Suppressor macrophage (primary cell): ENCODE results near the gene PLXDC1.
"Not testable (repeated sequence)": the region's sequence is repeated elsewhere in the genome, so short reads cannot be mapped to it uniquely, and the experiment has no call there.

Experiments
- DNase-seq, 4 experiments: peaks; one replicate each; pipeline ENCODE4 v3.0.0-alpha.2; 2020 to 2022

Gene PLXDC1

GRCh38 chr17:39122991-39123390, 28.4 kb downstream of the PLXDC1 start:
- DNase-seq, result peak; percentile 51 to 81 (median 76)

- not testable (repeated sequence) for DNase-seq
Observed at GRCh38 chr17:39121919-39122318, 29.5 kb downstream of the PLXDC1 start.

- DNase-seq, result peak; percentile 81 to 94 (median 91)
Observed at GRCh38 chr17:39118674-39119419, 32.6 kb downstream of the PLXDC1 start.

GRCh38 chr17:39116224-39116623, 35.2 kb downstream of the PLXDC1 start:
- DNase-seq, result no peak

GRCh38 chr17:39115135-39115534, 36.3 kb downstream of the PLXDC1 start:
- DNase-seq, result peak in 1 of 4 experiments; percentile 27

GRCh38 chr17:39114723-39115122, 36.7 kb downstream of the PLXDC1 start:
- no peak for DNase-seq

- no peak for DNase-seq
Observed at GRCh38 chr17:39113871-39114270, 37.6 kb downstream of the PLXDC1 start.

GRCh38 chr17:39110435-39111136, 40.9 kb downstream of the PLXDC1 start:
- DNase-seq, result no peak

DNA sequence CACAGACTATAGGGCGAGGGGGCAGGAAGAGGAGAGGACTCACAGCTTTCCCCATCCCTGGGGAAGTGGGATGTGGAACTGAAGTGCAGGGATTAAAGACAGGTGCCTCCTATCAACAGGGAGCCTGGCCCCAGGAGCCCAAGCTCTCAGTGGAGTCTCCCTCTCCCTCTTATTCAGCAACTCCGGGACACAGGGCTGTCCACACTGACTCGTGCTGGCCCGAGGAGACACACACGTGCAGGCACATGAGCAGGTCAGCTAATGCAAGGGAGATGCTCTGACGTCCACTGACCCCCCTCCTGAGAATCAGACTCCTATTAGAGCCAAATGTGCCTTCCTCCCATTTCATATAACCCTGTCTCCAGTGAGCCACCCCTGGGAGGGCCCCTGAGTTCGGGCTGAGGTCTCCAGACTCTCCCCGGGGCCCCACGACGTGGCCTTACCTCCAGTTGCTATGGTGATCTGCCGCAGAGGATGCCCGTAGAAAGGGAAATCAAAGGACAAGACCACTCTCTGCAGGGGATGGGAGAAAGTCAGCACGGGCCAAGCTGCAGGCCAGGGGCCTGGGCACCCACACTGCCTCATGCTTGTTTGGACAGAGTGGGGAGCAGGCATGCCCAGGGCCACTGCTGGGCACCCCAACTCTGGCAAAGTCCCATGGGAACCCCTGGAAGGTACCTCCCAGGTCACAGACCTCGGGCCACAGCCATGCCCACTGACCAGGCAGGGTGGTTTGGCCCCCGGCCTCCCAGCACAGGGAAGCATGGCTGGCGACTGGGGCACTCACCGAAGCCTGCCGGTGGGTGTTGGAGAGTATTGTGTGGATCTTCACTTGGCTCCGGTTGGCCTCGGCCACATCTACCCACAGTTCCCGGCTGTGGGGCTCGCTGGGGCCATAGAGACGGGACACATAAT, 42.7 kb downstream of the PLXDC1 start:
- DNase-seq, result no peak

GRCh38 chr17:39107973-39108372, 43.5 kb downstream of the PLXDC1 start:
- DNase-seq, result no peak

GRCh38 chr17:39107155-39107554, 44.3 kb downstream of the PLXDC1 start:
- DNase-seq, result no peak

DNA sequence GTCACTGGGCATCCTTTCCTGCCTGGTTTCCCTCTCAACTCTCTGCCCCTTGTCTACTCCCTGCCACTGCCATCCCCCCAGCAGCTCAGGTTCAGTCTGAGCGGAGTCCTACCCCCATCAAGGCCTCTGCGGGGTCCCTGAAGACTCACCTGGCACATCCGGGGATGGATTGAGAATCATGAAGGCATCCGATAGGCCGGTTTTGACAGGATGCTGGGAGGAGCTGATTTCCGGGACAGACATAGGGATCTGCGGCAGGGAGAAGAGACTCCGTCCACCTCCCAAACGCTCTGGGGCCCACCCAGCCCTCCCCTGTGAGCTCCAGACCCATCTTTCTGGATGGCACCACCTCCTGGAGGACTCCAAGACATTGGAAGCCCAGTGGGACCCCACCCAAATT, 45.7 kb downstream of the PLXDC1 start:
- no peak for DNase-seq

- no peak for DNase-seq
Observed at GRCh38 chr17:39104657-39105056, 46.8 kb downstream of the PLXDC1 start.

DNA sequence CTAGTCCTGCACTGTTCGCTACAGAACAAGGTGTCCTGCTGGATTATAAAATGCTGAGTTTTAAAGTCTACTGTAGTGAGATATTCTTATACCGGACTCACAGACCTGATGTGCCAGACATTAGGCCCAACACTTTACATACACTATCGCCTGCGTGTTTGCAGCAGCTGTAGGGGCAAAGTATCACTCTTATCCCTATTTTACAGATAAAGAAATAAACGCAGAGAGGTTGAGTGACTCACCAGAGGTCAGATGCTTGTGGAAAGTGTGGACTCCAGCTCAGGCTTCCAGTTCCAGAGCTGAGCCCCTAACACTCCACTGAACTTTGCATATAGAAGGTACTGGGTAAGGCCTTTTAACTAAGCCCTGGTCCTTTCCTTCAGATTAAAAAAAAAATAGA, 47.4 kb downstream of the PLXDC1 start:
- DNase-seq, result no peak

GRCh38 chr17:39101091-39101490, 50.3 kb downstream of the PLXDC1 start:
- DNase-seq, result no peak

DNA sequence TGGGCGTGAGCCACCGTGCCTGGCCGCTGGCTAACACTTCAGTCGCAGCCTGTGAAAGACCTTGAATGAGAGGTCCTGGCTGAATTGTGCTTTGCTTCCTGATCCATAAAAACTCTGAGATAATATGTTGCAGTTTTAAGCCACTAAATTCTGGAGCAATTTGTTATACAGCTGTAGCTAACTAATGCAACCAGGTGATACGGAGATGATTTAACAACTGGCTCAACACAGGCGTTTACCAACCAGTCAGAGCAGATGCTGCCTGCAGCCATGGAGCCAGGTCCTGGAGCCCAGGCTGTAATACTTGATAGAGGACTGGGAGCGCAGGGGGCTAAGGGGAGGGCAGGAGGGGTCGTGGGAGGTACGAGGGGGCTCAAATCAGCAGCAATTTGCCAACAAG, 50.9 kb downstream of the PLXDC1 start:
- no peak for DNase-seq

DNA sequence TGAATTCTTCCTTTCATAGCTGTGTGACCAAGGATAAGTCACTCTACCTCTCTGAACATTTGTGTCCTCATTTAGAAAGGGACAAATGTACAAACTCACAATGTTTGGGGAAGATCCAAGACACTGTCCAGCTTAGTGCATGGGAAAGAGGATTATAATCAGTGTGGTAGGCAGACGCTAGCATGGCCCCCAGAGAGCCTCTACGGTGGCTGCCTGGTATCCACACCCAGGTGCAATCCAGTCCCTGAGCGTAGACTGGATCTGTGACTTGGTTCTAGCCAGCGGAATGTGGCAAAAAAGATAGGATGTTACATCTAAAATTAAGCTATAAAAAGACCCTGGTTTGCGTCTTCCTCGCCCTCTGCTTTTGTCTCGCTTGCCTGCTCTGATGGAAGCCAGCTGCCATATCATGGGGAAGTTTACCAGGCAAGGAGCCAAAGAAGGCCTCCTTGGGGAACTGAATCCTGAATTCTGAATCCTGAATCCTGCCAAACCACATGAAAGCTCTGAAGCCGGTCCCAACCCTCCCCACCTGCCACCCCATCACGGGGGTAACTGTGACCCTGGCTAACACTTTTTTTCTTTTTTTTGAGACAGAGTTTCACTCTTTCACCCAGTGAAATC, 51.7 kb downstream of the PLXDC1 start:
- peak in 3 of 4 experiments; percentile 40 to 58 (median 58) for DNase-seq

DNA sequence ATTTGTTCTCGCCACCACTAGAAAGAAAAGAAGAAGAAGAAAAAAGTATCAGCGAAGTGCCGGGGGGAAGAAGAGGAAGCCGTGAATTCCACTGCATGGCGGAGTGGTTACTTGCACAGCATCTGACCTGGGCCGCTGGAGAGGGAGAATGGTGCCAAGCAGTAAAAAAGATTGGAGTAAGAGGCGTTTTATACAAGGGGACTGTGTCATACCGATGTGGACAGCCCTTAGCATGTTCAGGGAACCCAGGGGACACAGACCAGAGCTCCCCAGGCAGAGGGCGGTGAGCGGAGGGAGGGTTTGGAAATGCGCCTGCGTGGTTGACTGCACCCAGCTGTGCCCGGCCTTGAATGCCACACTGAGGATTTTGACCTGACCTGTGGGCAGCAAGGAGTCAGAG, 52.8 kb downstream of the PLXDC1 start:
- DNase-seq, result peak; percentile 33 to 63 (median 51)

DNA sequence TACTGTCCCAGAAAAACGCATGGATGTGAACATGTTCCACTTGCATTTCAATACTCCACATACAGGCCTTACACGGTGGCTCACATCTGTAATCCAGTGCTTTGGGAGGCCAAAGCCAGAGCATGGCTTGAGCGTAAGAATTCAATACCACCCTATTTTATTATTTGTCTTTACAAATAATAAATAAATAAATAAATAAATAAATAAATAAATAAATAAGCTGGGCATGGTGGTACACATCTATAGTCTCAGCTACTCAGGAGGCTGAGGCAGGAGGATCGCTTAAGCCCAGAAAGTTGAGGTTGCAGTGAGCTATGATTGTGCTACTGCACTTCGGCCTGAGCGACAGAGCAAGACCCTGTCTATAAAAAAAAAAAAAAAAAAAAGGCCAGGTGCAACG, 53.9 kb downstream of the PLXDC1 start:
- no peak for DNase-seq

GRCh38 chr17:39097150-39097519, 54.3 kb downstream of the PLXDC1 start:
- no peak for DNase-seq

GRCh38 chr17:39096508-39097149, 54.8 kb downstream of the PLXDC1 start:
- DNase-seq, result peak; percentile 66 to 87 (median 71)

- DNase-seq, result no peak
Observed at GRCh38 chr17:39095309-39095686, 56.1 kb downstream of the PLXDC1 start.
